MM.1S (cell line): ENCODE measurements around the gene ADAMTS19.

Source experiments
- DNase-seq: peaks from one replicate; pipeline ENCODE4 v3.0.0-alpha.2; 2015
- H2AFZ ChIP-seq: fragments of 300-600 bp; sonication (generic); 2 replicates; pipeline ENCODE4 v1.6.0; 2016; ENCODE audit warnings: antibody characterized with exemption, low read length
- H3F3A ChIP-seq: fragments of 300-600 bp; sonication (generic); 2 replicates; pipeline ENCODE4 v1.6.1; 2016; ENCODE audit warnings: mild to moderate bottlenecking, antibody characterized with exemption, low read length, moderate library complexity, mixed read lengths; ENCODE audit not compliant: insufficient read depth
- H3K27ac ChIP-seq: fragments of 300-600 bp; sonication (generic); 2 replicates; pipeline ENCODE4 v1.5.1; 2016; ENCODE audit warnings: mild to moderate bottlenecking, low read length
- H3K27me3 ChIP-seq: fragments of 300-600 bp; sonication (generic); replicated peaks from 2 replicates; pipeline ENCODE4 v1.6.0; 2016; ENCODE audit warnings: low read length; ENCODE audit not compliant: insufficient read depth
- H3K36me3 ChIP-seq: fragments of 300-600 bp; sonication (generic); replicated peaks from 2 replicates; pipeline ENCODE4 v1.6.1; 2016; ENCODE audit warnings: mild to moderate bottlenecking, low read length, mixed read lengths; ENCODE audit not compliant: insufficient read depth
- H3K4me1 ChIP-seq: fragments of 300-600 bp; sonication (generic); 2 replicates; pipeline ENCODE4 v1.6.1; 2016; ENCODE audit warnings: low read length, mixed read lengths
- H3K4me2 ChIP-seq: fragments of 300-600 bp; sonication (generic); 2 replicates; pipeline ENCODE4 v1.6.0; 2016; ENCODE audit warnings: low read depth, low read length
- H3K4me3 ChIP-seq: fragments of 300-600 bp; sonication (generic); 2 replicates; pipeline ENCODE4 v1.5.1; 2016; ENCODE audit warnings: low read length, mixed read lengths
- H3K79me2 ChIP-seq: fragments of 300-600 bp; sonication (generic); 2 replicates; pipeline ENCODE4 v1.6.1; 2016; ENCODE audit warnings: mixed run types, low read length, mixed read lengths
- H3K9ac ChIP-seq: fragments of 300-600 bp; sonication (generic); 2 replicates; pipeline ENCODE4 v1.6.1; 2016; ENCODE audit warnings: low read length, mixed read lengths
- H3K9me2 ChIP-seq: fragments of 300-600 bp; sonication (generic); replicated peaks from 2 replicates; pipeline ENCODE4 v1.6.1; 2016; ENCODE audit warnings: mild to moderate bottlenecking, low read length, mixed read lengths; ENCODE audit not compliant: insufficient read depth
- H3K9me3 ChIP-seq: fragments of 300-600 bp; sonication (generic); replicated peaks from 2 replicates; pipeline ENCODE4 v1.6.1; 2016; ENCODE audit warnings: mild to moderate bottlenecking, low read length, mixed read lengths; ENCODE audit not compliant: insufficient read depth
- H4K20me1 ChIP-seq: fragments of 300-600 bp; sonication (generic); 2 replicates; pipeline ENCODE4 v1.6.1; 2016; ENCODE audit warnings: mild to moderate bottlenecking, low read length, moderate library complexity, mixed read lengths; ENCODE audit not compliant: insufficient read depth
- EZH2 ChIP-seq: fragments of 300-600 bp; sonication (generic); optimal IDR thresholded peaks from 2 replicates; pipeline ENCODE3; 2017; ENCODE audit warnings: low read depth, mild to moderate bottlenecking, antibody characterized with exemption, low read length, mixed read lengths
- EZH2phosphoT487 ChIP-seq: fragments of 300-600 bp; sonication (generic); IDR thresholded peaks from 2 replicates; pipeline ENCODE4 v1.6.1; 2018; ENCODE audit warnings: antibody characterized with exemption, low read length
- TF ChIP-seq, protein P1 (sequence below): fragments of 300-600 bp; sonication (generic); IDR thresholded peaks from 2 replicates; pipeline ENCODE4 v1.5.1; 2016; ENCODE audit warnings: antibody characterized with exemption, low read length, mixed read lengths

Gene ADAMTS19

DNA sequence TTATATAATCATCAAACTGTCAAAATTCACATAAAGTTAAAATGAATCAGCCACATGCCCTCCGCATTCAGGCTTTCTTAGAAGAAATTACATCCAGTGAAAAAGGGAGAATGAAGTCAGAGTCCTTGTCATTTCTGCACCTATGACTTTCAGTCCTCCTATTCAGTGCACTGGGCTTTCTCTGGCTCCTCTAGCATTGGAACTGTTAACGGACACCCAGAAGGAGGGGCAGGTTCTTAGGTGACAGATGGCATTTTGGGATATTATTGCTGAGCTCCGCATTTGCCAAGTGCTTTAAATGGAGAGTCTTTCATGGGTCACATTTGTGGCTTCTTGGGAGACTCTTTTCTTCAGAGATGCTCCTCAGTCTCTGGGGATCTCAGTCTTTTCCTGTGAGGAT lies 40.0 kb downstream of the ADAMTS19 start:
- H3K4me3 ChIP-seq: no peak overlapping the region
- H3K9me2 ChIP-seq: no peaks in the 10 kb centered on the region
- no peak overlapping the region for H3K27ac ChIP-seq
- no peaks in the 10 kb centered on the region for H3K79me2 ChIP-seq
- H3F3A ChIP-seq: no peaks in the 10 kb centered on the region
- no peaks in the 10 kb centered on the region for H4K20me1 ChIP-seq
- no peaks in the 10 kb centered on the region for H3K27me3 ChIP-seq
- H3K4me2 ChIP-seq: no peak overlapping the region
- no peak overlapping the region for H3K9ac ChIP-seq
- TF ChIP-seq EZH2phosphoT487: no peak
- DNase-seq: no peak
- H3K36me3 ChIP-seq: no peaks in the 10 kb centered on the region
- no peaks in the 10 kb centered on the region for H3K4me1 ChIP-seq
- no peak overlapping the region for H2AFZ ChIP-seq
- no peaks in the 10 kb centered on the region for H3K9me3 ChIP-seq

DNA sequence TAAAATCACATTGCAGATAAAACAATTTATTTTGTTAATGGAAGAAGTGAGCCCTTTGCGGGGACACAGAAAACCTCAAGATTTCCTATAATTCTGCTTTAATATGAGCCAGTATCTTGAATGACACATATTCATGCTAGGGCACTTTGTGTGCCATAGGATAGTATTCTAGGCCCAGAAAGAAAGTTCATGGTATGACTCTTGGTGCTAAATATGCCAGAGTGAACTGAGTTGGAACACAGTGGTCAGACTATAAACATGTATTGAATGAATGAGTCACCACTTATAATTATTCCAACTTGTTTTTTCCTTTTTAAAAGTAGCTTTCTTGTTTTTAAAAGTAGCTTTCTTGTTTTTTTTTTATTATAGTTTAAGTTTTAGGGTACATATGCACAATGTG lies 46.0 kb downstream of the ADAMTS19 start:
- Histone ChIP-seq H3K9ac (no peak overlapping the region), H3K4me2 (no peak overlapping the region), H2AFZ (no peak overlapping the region), H3K4me3 (no peak overlapping the region), H3K9me3 (no peaks in the 10 kb centered on the region), H3K27me3 (no peaks in the 10 kb centered on the region), H4K20me1 (no peaks in the 10 kb centered on the region), H3F3A (no peaks in the 10 kb centered on the region; the same call in 1 of the 2 replicates), H3K9me2 (no peaks in the 10 kb centered on the region), H3K79me2 (no peaks in the 10 kb centered on the region), H3K36me3 (no peaks in the 10 kb centered on the region), H3K4me1 (no peaks in the 10 kb centered on the region), H3K27ac (no peak overlapping the region)
- TF ChIP-seq, protein P1, sequence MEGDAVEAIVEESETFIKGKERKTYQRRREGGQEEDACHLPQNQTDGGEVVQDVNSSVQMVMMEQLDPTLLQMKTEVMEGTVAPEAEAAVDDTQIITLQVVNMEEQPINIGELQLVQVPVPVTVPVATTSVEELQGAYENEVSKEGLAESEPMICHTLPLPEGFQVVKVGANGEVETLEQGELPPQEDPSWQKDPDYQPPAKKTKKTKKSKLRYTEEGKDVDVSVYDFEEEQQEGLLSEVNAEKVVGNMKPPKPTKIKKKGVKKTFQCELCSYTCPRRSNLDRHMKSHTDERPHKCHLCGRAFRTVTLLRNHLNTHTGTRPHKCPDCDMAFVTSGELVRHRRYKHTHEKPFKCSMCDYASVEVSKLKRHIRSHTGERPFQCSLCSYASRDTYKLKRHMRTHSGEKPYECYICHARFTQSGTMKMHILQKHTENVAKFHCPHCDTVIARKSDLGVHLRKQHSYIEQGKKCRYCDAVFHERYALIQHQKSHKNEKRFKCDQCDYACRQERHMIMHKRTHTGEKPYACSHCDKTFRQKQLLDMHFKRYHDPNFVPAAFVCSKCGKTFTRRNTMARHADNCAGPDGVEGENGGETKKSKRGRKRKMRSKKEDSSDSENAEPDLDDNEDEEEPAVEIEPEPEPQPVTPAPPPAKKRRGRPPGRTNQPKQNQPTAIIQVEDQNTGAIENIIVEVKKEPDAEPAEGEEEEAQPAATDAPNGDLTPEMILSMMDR: no peak
- TF ChIP-seq EZH2phosphoT487 (no peak), EZH2 (no peak)
- no peak for DNase-seq

DNA sequence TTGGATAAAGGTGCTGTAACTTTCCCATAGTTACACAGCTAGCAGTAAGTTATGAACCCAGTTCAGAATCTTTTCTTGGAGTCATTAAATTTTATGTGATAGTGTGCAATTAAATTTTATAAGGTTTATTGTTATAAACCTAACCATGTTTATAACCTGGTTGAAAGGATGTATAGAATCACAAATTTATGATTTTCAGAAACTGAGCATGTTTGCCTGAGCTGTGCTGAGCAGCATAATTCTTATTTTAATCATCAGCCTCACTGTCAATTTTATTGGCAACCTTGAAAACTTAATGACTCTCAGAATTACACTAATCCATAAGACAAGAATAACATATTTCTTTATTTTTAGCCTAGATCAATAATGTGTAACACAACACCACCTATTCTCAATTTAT lies 46.9 kb downstream of the ADAMTS19 start:
- H3K4me1 ChIP-seq: 0 out of 2 replicates have a peak, but pooled peaks cover 5% of the 10 kb centered on the region
- no peaks in the 10 kb centered on the region for H3K36me3 ChIP-seq
- H3K9me3 ChIP-seq: no peaks in the 10 kb centered on the region
- TF ChIP-seq, protein P1: no peak
- TF ChIP-seq EZH2phosphoT487: no peak
- no peak for TF ChIP-seq EZH2
- H2AFZ ChIP-seq: no peak overlapping the region
- no peaks in the 10 kb centered on the region for H3K79me2 ChIP-seq
- H3F3A ChIP-seq: no peaks in the 10 kb centered on the region; the same call in 1 of the 2 replicates
- no peak for DNase-seq
- no peak overlapping the region for H3K4me2 ChIP-seq
- no peaks in the 10 kb centered on the region for H3K9me2 ChIP-seq
- no peaks in the 10 kb centered on the region for H3K27me3 ChIP-seq
- H4K20me1 ChIP-seq: no peaks in the 10 kb centered on the region
- no peak overlapping the region for H3K4me3 ChIP-seq
- no peak overlapping the region for H3K9ac ChIP-seq
- no peak overlapping the region for H3K27ac ChIP-seq

DNA sequence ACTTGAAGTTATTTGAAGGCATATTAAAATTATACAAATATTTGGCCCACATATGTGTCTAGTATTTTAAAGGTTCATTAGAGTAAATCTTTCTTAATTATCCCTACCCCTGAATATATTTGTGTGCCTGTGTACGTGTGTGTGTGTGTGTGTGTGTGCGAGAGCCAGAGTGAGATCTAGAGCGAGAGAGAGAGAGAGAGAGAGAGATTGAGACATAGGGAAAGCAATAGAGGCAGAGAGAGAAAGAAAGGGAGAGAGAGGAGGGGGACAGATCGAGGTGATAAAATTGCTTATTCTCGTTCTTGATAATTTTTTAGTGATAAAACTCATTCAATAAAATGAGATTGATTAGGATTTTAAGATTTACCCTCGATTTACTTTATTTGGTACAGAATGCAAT lies 47.4 kb downstream of the ADAMTS19 start:
- Histone ChIP-seq H2AFZ (no peak overlapping the region), H3K36me3 (no peaks in the 10 kb centered on the region), H3K79me2 (no peaks in the 10 kb centered on the region), H3K9ac (no peak overlapping the region), H3K4me2 (no peak overlapping the region), H3K9me3 (no peaks in the 10 kb centered on the region), H3K27me3 (no peaks in the 10 kb centered on the region), H3K9me2 (no peaks in the 10 kb centered on the region), H3F3A (no peaks in the 10 kb centered on the region; the same call in 1 of the 2 replicates), H4K20me1 (no peaks in the 10 kb centered on the region), H3K4me1 (0 out of 2 replicates have a peak, but pooled peaks cover 5% of the 10 kb centered on the region), H3K4me3 (no peak overlapping the region), H3K27ac (no peak overlapping the region)
- TF ChIP-seq, protein P1: no peak
- TF ChIP-seq EZH2phosphoT487 (no peak), EZH2 (no peak)
- DNase-seq: no peak
